Central memory CD8-positive, alpha-beta T cell (primary cell): Measurements from ENCODE around the gene LIMD2.
A peak's percentile ranks its signal among the peaks of the same experiment; 100 is the strongest.

Source experiments
- ATAC-seq: fragments of 150-1000 bp; cut with Tn5 transposase; replicated peaks from 2 replicates; pipeline ENCODE4 v1.10.0; 2022; ENCODE audit warnings: mild to moderate bottlenecking, moderate FRiP score, moderate number of reproducible peaks; ENCODE audit not compliant: poor library complexity, severe bottlenecking; ENCODE audit errors: extremely low read depth
- DNase-seq, 2 donors: peaks; one replicate each; pipeline ENCODE4 v3.0.0; 2021; ENCODE audit warnings: low spot score in 2 of 2
- H3K27ac Mint-ChIP-seq: one replicate; pipeline ENCODE4 v1.8.0; 2022; ENCODE audit warnings: low read depth, mild to moderate bottlenecking, moderate library complexity, mixed read lengths
- H3K27me3 Mint-ChIP-seq: one replicate; pipeline ENCODE4 v1.8.0; 2022; ENCODE audit warnings: mixed read lengths
- H3K36me3 Mint-ChIP-seq: one replicate; pipeline ENCODE4 v1.8.0; 2022; ENCODE audit warnings: mild to moderate bottlenecking, moderate library complexity, mixed read lengths; ENCODE audit not compliant: insufficient read depth
- H3K4me1 Mint-ChIP-seq: one replicate; pipeline ENCODE4 v1.8.0; 2022; ENCODE audit warnings: mixed read lengths
- H3K4me3 Mint-ChIP-seq: one replicate; pipeline ENCODE4 v1.8.0; 2022; ENCODE audit warnings: mild to moderate bottlenecking, moderate library complexity, mixed read lengths
- H3K9me3 Mint-ChIP-seq: one replicate; pipeline ENCODE4 v1.8.0; 2022; ENCODE audit warnings: mixed read lengths

LIMD2 gene

DNA sequence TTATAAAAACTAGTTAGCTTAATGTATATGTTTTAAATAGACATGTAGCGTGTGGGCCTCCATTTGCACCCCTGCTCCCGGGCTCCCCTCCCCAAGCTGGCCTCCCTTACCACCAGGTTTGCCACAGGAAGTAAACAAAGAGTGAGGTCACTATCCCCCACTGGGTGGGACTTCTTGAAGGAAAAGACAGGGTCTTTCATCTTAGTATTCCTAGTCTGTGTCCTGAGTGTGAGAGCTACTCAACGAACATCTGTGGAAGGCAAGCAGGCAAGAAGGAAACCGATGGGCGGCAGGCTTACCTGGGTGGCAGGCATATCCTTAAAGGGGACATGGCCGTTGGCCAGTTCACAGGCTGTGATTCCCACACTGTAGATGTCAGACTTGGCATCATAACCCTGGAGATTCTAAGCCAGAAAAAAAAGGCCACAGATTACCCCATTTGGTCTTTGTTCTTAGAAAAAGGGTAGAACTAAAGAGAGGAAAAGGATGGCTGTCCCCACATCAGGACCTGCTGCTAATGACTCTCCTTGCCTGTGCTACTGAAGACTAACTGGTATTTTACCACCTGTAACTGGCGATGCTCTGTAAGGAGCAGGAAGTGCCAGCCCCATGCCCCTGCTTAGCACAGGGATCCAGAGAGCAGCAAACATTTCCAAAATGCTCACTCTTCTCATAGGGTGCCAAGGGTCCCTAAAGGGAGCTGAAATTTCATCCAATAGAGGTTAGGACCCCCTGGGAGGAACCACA, 6.6 kb upstream of the LIMD2 start:
- peaks cover 71% of the 10 kb centered on the region for H3K4me1 Mint-ChIP-seq
- H3K27ac Mint-ChIP-seq = peak overlapping the region; percentile 69
- peaks cover 26% of the 10 kb centered on the region for H3K36me3 Mint-ChIP-seq
- peak overlapping the region; percentile 66 for H3K4me3 Mint-ChIP-seq
- no peaks in the 10 kb centered on the region for H3K9me3 Mint-ChIP-seq
- ATAC-seq (peak; percentile 27), DNase-seq (no peak)
- H3K27me3 Mint-ChIP-seq = no peaks in the 10 kb centered on the region

DNA sequence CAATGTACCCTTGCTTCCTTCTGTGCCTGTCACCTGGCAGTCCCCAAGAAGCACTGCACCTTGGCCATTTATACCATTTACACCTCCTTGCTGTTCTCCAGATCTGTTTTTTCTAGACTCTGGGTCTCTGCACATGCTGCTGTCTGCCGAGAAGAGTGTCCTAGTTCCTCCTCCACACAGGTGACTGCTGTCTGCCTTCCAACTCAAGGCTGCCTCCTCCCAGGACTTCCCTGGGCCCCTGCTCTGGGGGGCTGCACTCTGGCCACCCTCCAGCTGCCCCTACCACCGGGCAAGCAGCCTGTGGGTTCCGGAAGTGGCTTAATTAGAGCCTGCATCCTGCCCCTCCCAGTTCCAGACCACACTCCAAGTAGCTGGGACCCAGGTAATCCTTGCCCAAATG, 5.7 kb upstream of the LIMD2 start:
- Mint-ChIP-seq H3K4me1 (peaks cover 79% of the 10 kb centered on the region), H3K27me3 (no peaks in the 10 kb centered on the region), H3K36me3 (peaks cover 31% of the 10 kb centered on the region), H3K4me3 (peak overlapping the region; percentile 66), H3K27ac (peak overlapping the region; percentile 24), H3K9me3 (no peaks in the 10 kb centered on the region)
- DNase-seq = no peak
- ATAC-seq = no peak

DNA sequence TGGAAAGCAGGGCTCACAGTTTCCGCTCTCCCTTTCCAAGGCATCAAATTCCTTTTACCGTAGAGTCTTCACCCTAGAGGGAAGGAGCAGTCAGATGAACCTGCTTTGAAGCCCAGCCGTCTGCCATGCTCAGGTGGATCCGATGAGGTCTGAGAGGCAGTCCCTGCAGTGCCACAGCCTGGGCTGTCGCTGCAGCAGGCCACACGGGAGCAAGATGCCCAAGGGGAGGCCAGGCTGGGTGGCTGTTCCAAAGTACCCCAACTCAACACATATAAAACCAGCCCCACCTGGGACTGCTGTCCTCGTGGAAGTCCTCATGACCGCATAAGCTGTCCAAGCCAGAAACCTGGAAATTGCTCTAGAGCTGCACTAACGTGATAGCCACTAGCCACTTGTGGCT, 4.9 kb upstream of the LIMD2 start:
- H3K9me3 Mint-ChIP-seq = no peaks in the 10 kb centered on the region
- peaks cover 73% of the 10 kb centered on the region for H3K4me1 Mint-ChIP-seq
- no peaks in the 10 kb centered on the region for H3K27me3 Mint-ChIP-seq

DNA sequence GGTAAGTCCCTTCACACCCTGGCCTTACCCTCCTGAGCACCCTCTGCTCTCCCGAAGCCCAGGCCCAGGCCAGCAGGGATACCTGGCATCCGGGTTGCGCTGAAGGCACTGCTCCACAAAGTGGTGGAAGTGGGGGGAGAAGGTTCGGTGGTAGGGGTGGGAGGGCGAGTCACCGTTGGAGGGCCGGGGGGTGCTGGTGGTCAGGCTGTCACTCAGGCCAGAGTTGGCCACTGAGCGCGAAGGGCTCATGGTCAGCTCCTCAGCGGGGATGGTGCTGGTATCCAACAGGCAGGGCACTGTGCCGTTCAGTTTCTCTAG, 4.3 kb upstream of the LIMD2 start:
- Mint-ChIP-seq H3K27ac (peak overlapping the region; percentile 98), H3K4me1 (peaks cover 69% of the 10 kb centered on the region), H3K9me3 (no peaks in the 10 kb centered on the region)

More for the DNA sequence above, 4.9 kb upstream of the LIMD2 start:
- ATAC-seq (no peak), DNase-seq (no peak)
- Mint-ChIP-seq H3K4me3 (peak overlapping the region; percentile 66), H3K27ac (no peak overlapping the region), H3K36me3 (peaks cover 28% of the 10 kb centered on the region)

DNA sequence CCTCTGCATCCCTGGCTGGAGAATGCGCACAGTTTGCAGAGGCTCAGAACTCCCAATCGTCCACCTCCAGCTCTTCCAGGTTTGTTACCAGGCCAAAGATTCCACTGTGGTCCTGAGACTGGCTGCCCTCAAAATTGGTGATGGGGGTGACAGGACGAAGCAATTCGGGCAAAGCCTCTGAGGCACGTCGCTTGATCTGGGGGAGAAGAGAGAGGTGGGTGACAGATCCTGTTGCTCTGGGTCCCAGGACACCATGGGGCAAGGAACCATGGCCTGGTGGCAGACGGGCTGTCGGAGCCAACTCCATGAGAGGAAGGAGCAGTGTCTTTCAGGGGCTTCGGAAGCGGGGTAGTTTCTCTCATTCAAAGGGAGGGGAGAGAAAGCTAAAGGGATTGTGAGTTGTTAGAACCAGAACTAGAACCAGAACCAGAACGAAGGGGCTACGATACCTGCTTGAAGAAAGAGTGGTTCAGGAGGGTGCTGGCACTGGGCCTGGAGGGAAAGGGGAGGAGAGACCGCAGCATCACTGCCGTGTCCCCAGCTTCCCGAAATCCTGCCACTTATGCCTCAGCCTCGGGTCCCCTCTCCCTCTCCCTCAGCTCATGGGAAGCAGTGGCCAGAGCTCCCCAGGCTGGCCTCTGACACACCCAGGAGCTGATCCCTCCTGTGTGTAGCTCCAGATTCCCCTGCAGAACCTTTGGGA, 3.8 kb upstream of the LIMD2 start:
- Mint-ChIP-seq H3K27ac (peak overlapping the region; percentile 98), H3K27me3 (no peaks in the 10 kb centered on the region), H3K9me3 (no peaks in the 10 kb centered on the region), H3K36me3 (peaks cover 35% of the 10 kb centered on the region), H3K4me1 (peaks cover 64% of the 10 kb centered on the region), H3K4me3 (peak overlapping the region; percentile 86)
- DNase-seq = no peak
- no peak for ATAC-seq

More for the DNA sequence above, 4.3 kb upstream of the LIMD2 start:
- ATAC-seq (no peak), DNase-seq (no peak)
- H3K4me3 Mint-ChIP-seq = peak overlapping the region; percentile 86
- H3K27me3 Mint-ChIP-seq = no peaks in the 10 kb centered on the region
- H3K36me3 Mint-ChIP-seq = peaks cover 30% of the 10 kb centered on the region

DNA sequence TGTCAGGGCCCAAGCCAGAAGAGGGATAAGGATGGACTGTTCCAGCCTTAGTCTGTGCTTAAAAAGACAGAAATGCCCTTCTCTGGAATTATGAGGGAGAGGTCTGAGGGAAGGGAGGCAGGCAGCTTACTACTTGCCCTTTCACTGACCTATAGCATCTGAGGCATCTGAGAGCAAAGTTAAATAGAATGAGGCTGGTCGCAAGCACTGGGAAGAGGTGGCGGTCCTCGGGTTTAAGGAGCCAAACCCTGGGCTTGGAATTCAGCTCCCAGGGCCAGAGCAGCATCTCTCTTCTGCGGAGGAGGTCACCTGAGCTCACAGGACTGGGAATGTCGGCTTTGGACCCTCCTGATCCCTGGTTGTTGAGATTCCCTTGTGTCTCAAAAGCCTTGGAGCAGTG, 3.1 kb upstream of the LIMD2 start:
- Mint-ChIP-seq H3K27me3 (no peaks in the 10 kb centered on the region), H3K4me1 (peaks cover 64% of the 10 kb centered on the region), H3K9me3 (no peaks in the 10 kb centered on the region), H3K4me3 (peak overlapping the region; percentile 86), H3K36me3 (peaks cover 41% of the 10 kb centered on the region), H3K27ac (peak overlapping the region; percentile 98)
- DNase-seq (no peak), ATAC-seq (no peak)

DNA sequence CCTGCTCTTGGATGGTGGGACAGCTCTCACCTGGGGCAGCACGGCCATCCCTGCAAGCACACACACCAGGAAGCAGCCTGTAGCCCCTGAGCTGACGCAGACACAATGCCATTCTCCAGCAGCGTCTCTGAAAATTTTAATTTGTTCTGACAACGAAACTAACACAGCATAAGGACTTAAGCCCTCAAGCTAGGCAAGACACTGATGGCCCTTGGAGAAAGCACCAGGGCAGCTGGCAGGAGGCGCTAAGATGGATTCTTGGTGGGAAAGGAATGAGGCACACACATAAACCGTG, 2.7 kb upstream of the LIMD2 start:
- H3K36me3 Mint-ChIP-seq = peaks cover 44% of the 10 kb centered on the region

DNA sequence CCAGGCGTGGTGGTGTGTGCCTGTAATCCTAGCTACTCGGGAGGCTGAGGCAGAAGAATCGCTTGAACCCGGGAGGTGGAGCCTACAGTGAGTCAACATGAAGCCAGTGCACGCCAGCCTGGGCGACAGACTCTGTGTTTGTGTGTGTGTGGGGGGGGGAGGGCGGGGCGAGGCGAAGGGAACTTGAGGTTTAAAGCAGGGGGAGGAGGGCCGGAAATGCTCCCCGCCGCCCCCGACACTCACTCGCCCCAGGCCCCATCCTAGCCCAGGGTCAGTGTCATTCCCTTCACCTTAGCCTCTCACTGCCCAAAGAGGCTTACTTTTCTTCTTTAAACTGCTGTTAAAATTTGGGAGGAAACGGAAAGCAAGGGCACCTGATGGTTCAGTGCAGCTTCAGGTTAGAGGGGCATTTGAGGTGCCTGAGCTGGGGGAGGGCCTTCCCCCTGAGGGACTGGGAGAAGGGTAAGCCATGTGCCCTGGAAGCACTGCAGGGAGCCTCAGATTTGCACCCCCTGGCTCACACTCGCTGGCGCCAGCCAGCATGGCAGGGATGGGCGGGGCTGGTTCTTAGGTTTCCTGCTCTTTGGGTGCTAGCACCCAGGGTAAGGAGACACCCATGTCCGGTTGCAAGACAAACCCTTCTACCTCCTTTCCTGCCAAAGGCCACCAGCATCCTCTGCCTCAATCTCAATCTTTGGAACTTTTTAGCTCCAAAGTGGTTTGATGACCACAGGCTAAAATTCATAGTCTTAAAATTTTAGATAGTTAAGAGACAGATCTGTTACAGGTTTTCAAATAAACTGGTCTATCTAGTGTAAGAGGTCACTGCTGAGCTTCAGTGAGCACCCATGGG, 2.2 kb upstream of the LIMD2 start:
- peak; percentile 45 to 67 for DNase-seq
- H3K27ac Mint-ChIP-seq = peak overlapping the region; percentile 98
- H3K36me3 Mint-ChIP-seq = peaks cover 45% of the 10 kb centered on the region
- no peaks in the 10 kb centered on the region for H3K27me3 Mint-ChIP-seq
- no peaks in the 10 kb centered on the region for H3K9me3 Mint-ChIP-seq
- ATAC-seq = peak; percentile 27
- peaks cover 70% of the 10 kb centered on the region for H3K4me1 Mint-ChIP-seq
- H3K4me3 Mint-ChIP-seq = peak overlapping the region; percentile 86

More for the DNA sequence above, 2.7 kb upstream of the LIMD2 start:
- DNase-seq = no peak
- no peaks in the 10 kb centered on the region for H3K27me3 Mint-ChIP-seq
- no peaks in the 10 kb centered on the region for H3K9me3 Mint-ChIP-seq
- no peak for ATAC-seq
- peaks cover 67% of the 10 kb centered on the region for H3K4me1 Mint-ChIP-seq
- peak overlapping the region; percentile 86 for H3K4me3 Mint-ChIP-seq
- H3K27ac Mint-ChIP-seq = peak overlapping the region; percentile 98

DNA sequence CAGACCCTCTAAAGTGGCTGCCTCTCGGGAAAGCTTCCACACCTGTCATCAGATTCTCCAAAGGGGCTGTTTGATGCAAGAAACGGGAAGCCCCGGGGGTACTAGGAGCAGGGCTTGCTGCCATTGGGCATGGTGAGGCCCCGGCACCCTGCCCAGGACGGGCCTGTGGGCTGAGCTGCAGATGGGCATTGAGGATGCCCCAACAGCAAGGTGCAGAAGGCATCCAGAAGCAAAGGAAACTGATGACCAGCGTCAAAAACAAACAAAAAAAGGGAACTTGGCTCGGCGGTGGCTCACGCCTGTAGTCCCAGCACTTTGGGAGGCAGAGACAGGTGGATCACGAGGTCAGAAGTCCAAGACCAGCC, 1.5 kb upstream of the LIMD2 start:
- Mint-ChIP-seq H3K27me3 (no peaks in the 10 kb centered on the region), H3K4me3 (peak overlapping the region; percentile 86), H3K36me3 (peaks cover 50% of the 10 kb centered on the region), H3K4me1 (peaks cover 70% of the 10 kb centered on the region), H3K9me3 (no peaks in the 10 kb centered on the region), H3K27ac (peak overlapping the region; percentile 98)
- ATAC-seq (no peak), DNase-seq (no peak)

DNA sequence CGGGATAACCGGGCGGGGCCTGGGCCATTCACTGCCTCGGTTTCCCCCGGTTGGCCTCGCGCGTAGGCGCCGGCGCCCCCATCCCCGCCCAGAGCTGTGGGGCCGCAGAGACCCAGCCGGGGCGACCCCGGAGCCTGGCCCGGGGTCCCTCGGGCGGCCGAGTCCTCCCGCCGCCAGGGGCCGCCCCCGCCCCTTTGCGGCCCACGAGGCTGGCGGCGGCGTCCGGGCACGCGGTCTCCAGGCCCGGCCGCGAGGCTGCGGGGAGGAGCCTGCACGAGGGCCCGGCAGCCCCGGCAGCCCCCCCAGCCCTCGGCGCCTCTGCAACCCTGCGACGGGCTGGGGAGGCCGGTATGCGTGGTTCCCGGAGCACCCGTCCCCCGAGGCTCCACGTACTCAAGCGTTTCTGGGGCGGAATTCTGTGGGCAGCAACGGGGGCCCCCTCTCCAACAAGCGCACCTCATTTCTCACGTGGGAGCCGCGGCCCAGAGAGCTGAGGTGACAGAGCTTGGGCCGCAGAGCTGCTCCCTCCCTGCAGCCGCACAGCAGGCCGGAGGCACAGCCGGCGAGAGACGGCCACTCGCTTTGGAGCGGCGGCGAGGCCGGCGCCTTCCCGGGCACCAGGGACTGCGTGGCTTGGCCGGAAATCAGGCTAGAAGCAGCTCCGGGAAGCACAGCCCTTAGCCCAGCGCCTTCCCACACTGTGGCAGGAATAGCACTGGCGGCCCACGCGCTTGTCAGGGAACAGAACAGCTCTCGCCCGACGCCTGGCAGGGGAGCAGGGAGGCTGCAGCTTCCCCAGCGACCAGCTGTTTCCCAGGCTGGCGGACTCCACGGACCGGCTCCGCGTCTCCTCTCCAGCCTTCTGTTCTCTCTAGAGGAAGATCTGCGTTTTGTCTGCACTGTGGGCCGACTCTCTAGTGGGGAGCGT, 867 bp upstream of the LIMD2 start:
- ATAC-seq (peak; percentile 4), DNase-seq (peak; percentile 49 to 55)
- H3K27me3 Mint-ChIP-seq = no peaks in the 10 kb centered on the region
- peaks cover 70% of the 10 kb centered on the region for H3K4me1 Mint-ChIP-seq
- no peaks in the 10 kb centered on the region for H3K9me3 Mint-ChIP-seq
- peak overlapping the region; percentile 86 for H3K4me3 Mint-ChIP-seq
- H3K27ac Mint-ChIP-seq = peak overlapping the region; percentile 98
- H3K36me3 Mint-ChIP-seq = peaks cover 56% of the 10 kb centered on the region

DNA sequence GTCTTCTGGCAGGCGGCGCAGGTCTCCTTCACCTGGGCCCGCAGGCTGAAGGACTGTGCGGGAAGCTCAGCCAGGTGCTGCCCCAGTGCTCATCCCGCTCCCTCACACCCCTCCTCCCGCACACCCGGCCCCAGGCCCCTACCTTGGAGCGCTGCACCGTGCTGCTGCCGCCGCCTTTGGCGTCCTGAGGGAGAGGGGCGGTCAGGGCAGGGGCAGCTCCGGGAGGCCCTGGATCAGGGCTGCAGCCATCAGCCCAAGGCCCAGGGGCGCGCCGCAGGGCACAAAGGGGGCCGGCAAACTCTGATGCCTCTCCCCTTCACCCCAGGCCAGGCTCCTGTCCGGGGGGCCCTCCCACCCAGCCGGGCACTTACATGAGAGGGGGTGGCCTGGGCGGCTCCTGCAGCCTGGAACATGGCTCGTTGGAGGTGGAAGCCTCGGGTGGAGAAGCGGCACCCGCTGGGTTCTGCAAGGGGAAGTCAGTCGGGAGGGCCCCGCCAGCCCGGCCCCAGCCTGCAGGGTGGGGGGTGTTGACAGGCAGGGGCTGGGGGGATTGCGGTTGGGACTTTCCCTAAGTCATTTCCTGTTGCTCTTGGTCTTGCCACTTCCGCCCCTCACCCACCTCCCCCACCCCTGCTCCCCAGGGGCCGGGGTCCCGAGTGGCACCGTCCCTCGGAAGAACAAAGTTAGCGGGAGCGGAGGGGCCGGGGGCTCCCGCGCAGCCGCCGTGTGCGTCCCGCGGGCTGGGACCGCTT, 863 bp downstream of the LIMD2 start:
- H3K4me3 Mint-ChIP-seq = peak overlapping the region; percentile 92
- H3K9me3 Mint-ChIP-seq = no peaks in the 10 kb centered on the region
- peaks cover 71% of the 10 kb centered on the region for H3K36me3 Mint-ChIP-seq
- ATAC-seq (peak; percentile 48), DNase-seq (peak; percentile 79 to 91)
- H3K27ac Mint-ChIP-seq = peak overlapping the region; percentile 95
- H3K4me1 Mint-ChIP-seq = peaks cover 74% of the 10 kb centered on the region
- no peaks in the 10 kb centered on the region for H3K27me3 Mint-ChIP-seq
